HepG2 (cell line): ENCODE results near the gene PPFIA3. TPM values are rescaled to one million over a fixed set of nuclear protein-coding genes. Genes with fewer than 3 reads are reported as not detected.

Experiments
- IRF9 ChIP-seq: sonication (generic); formaldehyde crosslinking; IDR thresholded peaks from 2 replicates; pipeline ENCODE4 v1.8.0; 2022; ENCODE audit warnings: missing genetic modification reagents, mild to moderate bottlenecking, borderline replicate concordance
- KDM6A ChIP-seq: IDR thresholded peaks from 2 replicates; pipeline ENCODE4 v1.6.1; 2016; ENCODE audit warnings: low read depth
- LCORL ChIP-seq, 2 experiments: fragments of 450-650 bp in 1 of 2; sonication (generic) in 1 of 2; formaldehyde crosslinking in 1 of 2; IDR thresholded peaks; 2 replicates each; pipeline versions ENCODE4 v1.5.0 to v1.6.1; 2017 to 2020; ENCODE audit warnings: antibody characterized with exemption in 1 of 2, missing genetic modification reagents in 1 of 2
- MAFG ChIP-seq: sonication (generic); formaldehyde crosslinking; IDR thresholded peaks from 2 replicates; pipeline ENCODE4 v1.5.1; 2020; ENCODE audit warnings: mild to moderate bottlenecking, missing genetic modification reagents
- NR2F6 ChIP-seq, 2 experiments: IDR thresholded peaks; 2 replicates each; pipeline ENCODE4 v1.6.1; 2016; ENCODE audit warnings: antibody characterized with exemption in 1 of 2, mild to moderate bottlenecking in 1 of 2
- TCF7L2 ChIP-seq: IDR thresholded peaks from 2 replicates; pipeline ENCODE4 v1.6.1; 2011; ENCODE audit warnings: mild to moderate bottlenecking, low read depth, low read length, moderate library complexity
- ZBTB33 ChIP-seq: sonication (generic); formaldehyde crosslinking; IDR thresholded peaks from 2 replicates; pipeline ENCODE4 v1.4.0; 2020; ENCODE audit warnings: missing genetic modification reagents
- ZNF331 ChIP-seq: sonication (generic); formaldehyde crosslinking; IDR thresholded peaks from 2 replicates; pipeline ENCODE4 v1.4.0; 2020; ENCODE audit warnings: missing genetic modification reagents
- ZNF44 ChIP-seq: sonication (generic); formaldehyde crosslinking; IDR thresholded peaks from 2 replicates; pipeline ENCODE4 v1.5.1; 2020; ENCODE audit warnings: mild to moderate bottlenecking, missing genetic modification reagents
- ZNF775 ChIP-seq: sonication (generic); formaldehyde crosslinking; IDR thresholded peaks from 2 replicates; pipeline ENCODE4 v1.4.0; 2020; ENCODE audit warnings: missing genetic modification reagents, mild to moderate bottlenecking, moderate library complexity, borderline replicate concordance
- polyA plus RNA-seq, 8 experiments: library from polyadenylated mRNA; depleted of rRNA in 3 of 8; stranded (reverse) in 7 of 8; unstranded in 1 of 8; fragments of >200 nt; fragmentation: Illumina TruSeq in 4 of 8; extraction: Trizol in 4 of 8; gene quantifications; 2 replicates each; pipeline versions ENCODE4 v1.2.1 to v1.2.3, GENCODE V29; 2011 to 2016; ENCODE audit warnings: low read depth in 4 of 8, missing spikeins in 1 of 8, mixed read lengths in 1 of 8; ENCODE audit not compliant: insufficient read depth in 1 of 8
- total RNA-seq, 5 experiments: library from RNA; depleted of rRNA; stranded (reverse); fragments of >200 nt; fragmentation: Illumina TruSeq; extraction: Trizol; gene quantifications; 2 replicates each; pipeline ENCODE4 v1.2.3, GENCODE V29; 2016; ENCODE audit warnings: low read depth in 1 of 5
- TF ChIP-seq, protein P1 (sequence below): sonication (generic); formaldehyde crosslinking; IDR thresholded peaks from 2 replicates; pipeline ENCODE4 v1.9.0; 2021; ENCODE audit warnings: mild to moderate bottlenecking, missing genetic modification reagents
- TF ChIP-seq, protein P2 (sequence below): sonication (generic); formaldehyde crosslinking; IDR thresholded peaks from 2 replicates; pipeline ENCODE4 v1.5.1; 2020; ENCODE audit warnings: missing genetic modification reagents, mild to moderate bottlenecking, borderline replicate concordance
- TF ChIP-seq, protein P3 (sequence below): sonication (generic); formaldehyde crosslinking; IDR thresholded peaks from 2 replicates; pipeline ENCODE4 v1.8.1; 2023; ENCODE audit warnings: missing genetic modification reagents, mild to moderate bottlenecking, borderline replicate concordance
- TF ChIP-seq, protein P4 (sequence below): sonication (generic); formaldehyde crosslinking; IDR thresholded peaks from 2 replicates; pipeline ENCODE4 v1.5.1; 2020; ENCODE audit warnings: missing genetic modification reagents, mild to moderate bottlenecking, borderline replicate concordance

The PPFIA3 gene
- total and polyA plus RNA-seq, 2 of the 13 experiments (the other 11 are each of a cell fraction or from before 2014, with no cell fraction given) = 6.7 to 8.6 TPM

- TF ChIP-seq, protein P1, sequence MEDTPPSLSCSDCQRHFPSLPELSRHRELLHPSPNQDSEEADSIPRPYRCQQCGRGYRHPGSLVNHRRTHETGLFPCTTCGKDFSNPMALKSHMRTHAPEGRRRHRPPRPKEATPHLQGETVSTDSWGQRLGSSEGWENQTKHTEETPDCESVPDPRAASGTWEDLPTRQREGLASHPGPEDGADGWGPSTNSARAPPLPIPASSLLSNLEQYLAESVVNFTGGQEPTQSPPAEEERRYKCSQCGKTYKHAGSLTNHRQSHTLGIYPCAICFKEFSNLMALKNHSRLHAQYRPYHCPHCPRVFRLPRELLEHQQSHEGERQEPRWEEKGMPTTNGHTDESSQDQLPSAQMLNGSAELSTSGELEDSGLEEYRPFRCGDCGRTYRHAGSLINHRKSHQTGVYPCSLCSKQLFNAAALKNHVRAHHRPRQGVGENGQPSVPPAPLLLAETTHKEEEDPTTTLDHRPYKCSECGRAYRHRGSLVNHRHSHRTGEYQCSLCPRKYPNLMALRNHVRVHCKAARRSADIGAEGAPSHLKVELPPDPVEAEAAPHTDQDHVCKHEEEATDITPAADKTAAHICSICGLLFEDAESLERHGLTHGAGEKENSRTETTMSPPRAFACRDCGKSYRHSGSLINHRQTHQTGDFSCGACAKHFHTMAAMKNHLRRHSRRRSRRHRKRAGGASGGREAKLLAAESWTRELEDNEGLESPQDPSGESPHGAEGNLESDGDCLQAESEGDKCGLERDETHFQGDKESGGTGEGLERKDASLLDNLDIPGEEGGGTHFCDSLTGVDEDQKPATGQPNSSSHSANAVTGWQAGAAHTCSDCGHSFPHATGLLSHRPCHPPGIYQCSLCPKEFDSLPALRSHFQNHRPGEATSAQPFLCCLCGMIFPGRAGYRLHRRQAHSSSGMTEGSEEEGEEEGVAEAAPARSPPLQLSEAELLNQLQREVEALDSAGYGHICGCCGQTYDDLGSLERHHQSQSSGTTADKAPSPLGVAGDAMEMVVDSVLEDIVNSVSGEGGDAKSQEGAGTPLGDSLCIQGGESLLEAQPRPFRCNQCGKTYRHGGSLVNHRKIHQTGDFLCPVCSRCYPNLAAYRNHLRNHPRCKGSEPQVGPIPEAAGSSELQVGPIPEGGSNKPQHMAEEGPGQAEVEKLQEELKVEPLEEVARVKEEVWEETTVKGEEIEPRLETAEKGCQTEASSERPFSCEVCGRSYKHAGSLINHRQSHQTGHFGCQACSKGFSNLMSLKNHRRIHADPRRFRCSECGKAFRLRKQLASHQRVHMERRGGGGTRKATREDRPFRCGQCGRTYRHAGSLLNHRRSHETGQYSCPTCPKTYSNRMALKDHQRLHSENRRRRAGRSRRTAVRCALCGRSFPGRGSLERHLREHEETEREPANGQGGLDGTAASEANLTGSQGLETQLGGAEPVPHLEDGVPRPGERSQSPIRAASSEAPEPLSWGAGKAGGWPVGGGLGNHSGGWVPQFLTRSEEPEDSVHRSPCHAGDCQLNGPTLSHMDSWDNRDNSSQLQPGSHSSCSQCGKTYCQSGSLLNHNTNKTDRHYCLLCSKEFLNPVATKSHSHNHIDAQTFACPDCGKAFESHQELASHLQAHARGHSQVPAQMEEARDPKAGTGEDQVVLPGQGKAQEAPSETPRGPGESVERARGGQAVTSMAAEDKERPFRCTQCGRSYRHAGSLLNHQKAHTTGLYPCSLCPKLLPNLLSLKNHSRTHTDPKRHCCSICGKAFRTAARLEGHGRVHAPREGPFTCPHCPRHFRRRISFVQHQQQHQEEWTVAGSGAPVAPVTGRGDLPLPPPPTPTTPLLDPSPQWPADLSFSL (CRISPR knock-in tag) = no peak
- TF ChIP-seq, protein P2, sequence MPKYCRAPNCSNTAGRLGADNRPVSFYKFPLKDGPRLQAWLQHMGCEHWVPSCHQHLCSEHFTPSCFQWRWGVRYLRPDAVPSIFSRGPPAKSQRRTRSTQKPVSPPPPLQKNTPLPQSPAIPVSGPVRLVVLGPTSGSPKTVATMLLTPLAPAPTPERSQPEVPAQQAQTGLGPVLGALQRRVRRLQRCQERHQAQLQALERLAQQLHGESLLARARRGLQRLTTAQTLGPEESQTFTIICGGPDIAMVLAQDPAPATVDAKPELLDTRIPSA = no peak
- TF ChIP-seq ZNF775 (CRISPR knock-in tag) = no peak
- TF ChIP-seq, protein P3, sequence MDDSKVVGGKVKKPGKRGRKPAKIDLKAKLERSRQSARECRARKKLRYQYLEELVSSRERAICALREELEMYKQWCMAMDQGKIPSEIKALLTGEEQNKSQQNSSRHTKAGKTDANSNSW (CRISPR knock-in tag) = no peak
- no peak for TF ChIP-seq LCORL (IDR thresholded peaks at IDR 0.05)
- TF ChIP-seq LCORL (CRISPR knock-in tag; IDR thresholded peaks at IDR 0.05) = 0 out of 2 replicates have a peak, but pooled peaks have one; percentile 31
- 0 out of 2 replicates have a peak, but pooled peaks have one; percentile 17 for TF ChIP-seq ZBTB33 (CRISPR knock-in tag)
- no peak for TF ChIP-seq IRF9 (CRISPR knock-in tag)
- peak; percentile 29; the same call in 1 of the 2 replicates for TF ChIP-seq ZNF44 (CRISPR knock-in tag)
- no peak for TF ChIP-seq MAFG (CRISPR knock-in tag)
- peak; percentile 55; the same call in 1 of the 2 replicates for TF ChIP-seq NR2F6 (IDR thresholded peaks at IDR 0.05)
- peak; percentile 5; the same call in 1 of the 2 replicates for TF ChIP-seq NR2F6 (CRISPR knock-in tag; IDR thresholded peaks at IDR 0.05)
- TF ChIP-seq, protein P4, sequence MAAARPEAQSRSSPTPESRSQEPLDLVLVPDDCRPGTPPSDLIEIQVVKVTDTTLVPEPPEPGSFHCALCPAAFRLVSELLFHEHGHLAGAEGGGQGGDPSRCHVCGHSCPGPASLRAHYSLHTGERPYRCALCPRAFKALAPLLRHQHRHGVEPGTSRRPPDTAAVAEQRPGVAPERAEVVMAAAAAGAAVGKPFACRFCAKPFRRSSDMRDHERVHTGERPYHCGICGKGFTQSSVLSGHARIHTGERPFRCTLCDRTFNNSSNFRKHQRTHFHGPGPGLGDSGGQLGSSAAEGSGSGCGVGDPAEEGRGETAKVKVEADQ (CRISPR knock-in tag) = 0 out of 2 replicates have a peak, but pooled peaks have one; percentile 39
- TF ChIP-seq KDM6A (CRISPR knock-in tag) = no peak
- no peak for TF ChIP-seq TCF7L2
- TF ChIP-seq ZNF331 (CRISPR knock-in tag) = no peak
These were observed 1.4 kb upstream of the PPFIA3 start (continued) for GRCh38 chr19:49117677-49118564.
